DMS79 treated with DMSO at 0.1 percent for 48 hours (cell line): ENCODE measurements around the gene CHD9NB.
A peak's percentile ranks its signal among the peaks of the same experiment; 100 is the strongest.

Source experiments
- DNase-seq: peaks from one replicate; lab custom pipeline; 2025; lab: John Stamatoyannopoulos, UW

CHD9NB gene

DNA sequence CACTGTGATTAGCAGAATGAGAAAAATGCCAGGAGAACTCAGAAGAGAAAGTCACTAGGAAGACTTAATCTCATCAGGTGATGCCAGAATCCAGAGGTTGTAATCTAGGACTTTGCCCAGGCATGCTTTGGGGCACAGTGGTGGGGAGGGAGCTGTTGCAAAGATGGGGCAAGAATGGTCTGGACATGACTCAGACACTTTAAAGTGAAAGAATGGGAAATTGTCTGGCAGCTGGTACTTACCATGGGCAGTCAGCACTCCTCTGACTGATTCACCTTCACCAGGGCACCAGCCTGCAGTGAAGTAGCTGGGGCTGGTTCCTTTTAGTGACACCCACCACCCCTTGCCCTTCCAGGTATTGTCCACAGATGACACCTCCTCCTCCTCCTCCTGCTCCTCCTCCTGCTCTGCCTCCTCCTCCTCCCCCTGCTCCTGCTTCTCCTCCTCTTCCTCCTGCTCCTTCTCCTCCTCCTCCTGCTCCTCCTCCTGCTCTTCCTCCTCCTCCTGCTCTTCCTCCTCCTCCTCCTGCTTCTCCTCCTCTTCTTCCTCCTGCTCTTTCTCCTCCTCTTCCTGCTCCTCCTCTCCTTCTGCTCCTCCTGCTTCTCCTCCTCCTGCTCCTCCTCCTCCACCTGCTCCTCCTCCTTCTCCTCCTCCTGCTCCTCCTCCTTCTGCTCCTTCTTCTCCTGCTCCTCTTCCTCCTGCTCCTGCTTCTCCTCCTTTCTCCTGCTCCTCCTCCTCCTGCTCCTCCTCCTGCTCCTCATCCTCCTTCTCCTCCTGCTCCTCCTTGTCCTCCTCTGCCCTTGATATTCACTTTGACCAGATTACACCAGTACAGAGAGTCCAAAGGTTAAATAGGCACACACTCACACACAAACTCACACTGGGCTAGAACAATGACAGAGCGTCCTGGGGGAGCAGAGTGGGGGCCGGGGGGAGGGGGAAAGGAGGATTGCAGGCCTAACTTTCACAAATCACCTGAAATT lies at the start of gene CHD9NB:
Gene CHD9NB, minus strand, starts transcription at position 379 of the 983 bp plus-strand sequence. CDS start 8,739 bp downstream, outside the sequence.
- peak; percentile 16 for DNase-seq

DNA sequence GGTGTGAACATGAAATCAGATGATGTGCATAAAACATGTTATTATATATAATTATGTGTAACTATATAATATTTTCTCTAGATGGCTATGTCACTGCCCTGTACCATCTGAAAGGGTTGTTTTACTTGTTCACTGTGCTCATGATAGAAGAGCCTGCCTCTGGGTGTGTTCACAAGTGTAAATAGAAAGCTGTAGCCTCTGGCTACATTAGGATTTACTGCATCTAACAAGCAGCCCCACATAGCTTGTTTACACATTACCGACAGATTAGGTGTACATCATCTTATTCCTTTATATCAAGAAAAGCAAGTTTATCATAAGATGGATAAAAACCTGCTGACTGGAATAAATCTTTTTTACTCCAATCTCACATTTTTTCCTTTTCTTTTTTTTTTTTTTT lies 48.2 kb upstream of the CHD9NB start:
- DNase-seq, result no peak

DNA sequence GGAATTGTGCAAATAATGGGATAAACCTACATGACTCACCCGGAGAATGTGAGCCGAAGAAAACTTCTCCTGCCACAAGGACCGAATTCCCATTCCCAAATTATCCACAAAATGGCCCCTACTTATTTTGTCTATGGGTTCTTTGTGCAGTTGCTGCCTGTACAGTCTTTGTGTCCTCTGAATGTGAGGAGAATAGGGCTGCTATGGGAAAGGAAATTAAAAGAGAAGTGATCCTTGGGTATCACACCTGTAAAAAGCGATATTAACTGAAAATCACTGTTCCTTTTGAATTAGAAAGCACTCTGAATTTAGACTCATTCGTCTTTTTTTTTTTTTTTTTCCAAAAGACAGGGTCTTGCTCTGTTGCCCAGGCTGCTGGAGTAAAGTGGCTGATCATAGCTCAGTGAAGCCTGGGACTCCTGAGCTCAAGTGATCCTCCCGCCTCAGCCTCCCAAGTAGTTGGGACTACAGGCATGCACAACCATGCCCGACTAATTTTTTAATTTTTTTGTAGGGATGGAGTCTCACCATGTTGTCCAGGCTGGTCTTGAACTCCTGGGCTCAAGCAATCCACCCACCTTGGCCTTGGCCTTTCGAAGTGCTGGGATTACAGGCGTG lies 47.5 kb upstream of the CHD9NB start:
- DNase-seq, result no peak

DNA sequence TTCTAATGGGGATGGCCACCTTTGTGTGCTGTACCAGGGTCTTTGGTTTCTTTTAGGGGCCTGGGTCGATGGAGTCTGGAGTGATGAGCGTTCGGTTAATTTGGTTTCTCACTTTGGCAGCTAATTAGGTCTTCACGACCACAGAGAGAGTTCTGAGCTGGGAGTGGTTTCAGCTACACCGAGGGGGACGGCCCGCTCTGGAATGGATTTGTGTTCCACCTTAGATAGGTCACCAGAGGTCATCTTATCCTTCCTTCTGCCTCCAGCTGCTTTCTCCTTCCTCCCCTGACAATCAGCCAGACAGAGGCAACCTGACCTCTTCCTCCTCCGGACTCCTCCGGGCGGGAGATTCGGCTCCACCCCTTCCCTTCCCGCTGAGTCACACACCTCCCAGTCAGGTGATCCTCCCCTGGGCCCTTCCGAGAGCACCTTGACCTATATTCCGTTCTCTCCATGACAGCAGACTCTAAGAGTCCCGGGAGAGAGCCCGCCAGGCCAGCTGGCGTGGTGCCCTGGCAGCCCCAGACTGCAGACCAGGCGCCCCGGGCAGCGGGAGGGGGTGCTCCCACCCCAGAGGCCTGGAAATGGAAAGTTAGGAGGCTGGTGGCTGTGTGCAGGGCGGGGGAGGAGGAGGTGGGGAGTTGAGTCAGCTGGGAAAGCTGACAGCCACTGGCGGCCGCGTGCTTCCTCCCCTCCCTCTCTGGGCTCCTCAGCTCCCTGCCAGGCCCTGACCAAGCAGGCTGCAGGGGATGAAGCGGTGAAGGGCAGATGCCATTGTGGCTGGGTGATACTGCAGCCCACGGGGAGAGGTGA lies 46.8 kb upstream of the CHD9NB start:
- DNase-seq, result peak; percentile 88

DNA sequence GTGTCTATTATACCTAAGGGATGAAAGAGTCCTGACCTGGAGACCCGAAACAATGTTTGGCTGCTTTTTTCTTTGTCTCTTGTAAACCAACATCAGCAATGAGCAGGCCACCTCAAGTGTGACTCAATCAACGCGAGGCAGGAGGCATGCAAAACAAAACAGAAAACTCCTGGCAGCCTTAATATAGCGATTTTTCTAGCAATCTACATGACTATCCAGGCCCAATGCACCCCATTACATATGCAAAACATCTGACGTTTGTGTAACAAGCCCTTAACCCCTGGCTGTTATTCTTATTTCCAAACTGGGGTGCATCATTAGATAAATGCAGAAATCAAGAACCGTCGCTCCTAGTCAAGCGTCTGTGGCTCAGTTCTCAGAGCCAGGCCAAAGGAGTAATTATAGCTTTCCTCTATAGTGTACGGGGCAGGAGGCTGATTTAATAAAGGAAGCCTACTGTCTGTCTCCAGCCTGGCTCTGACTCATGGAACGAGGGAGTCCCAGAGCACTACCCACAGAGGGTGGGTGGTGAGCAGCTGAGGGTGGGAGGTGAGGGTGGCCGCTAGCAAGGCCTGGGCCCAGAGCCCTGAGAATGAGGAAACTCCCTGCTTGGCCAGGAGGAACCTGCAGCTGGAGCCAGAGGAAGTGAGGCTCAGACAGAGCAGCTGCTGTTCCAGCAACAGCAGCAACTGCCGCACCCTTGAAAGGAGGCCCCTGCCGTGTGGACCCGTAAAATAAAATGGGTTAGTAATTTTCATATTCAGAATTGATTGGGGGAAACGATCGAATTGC lies 46.0 kb upstream of the CHD9NB start:
- peak; percentile 49 for DNase-seq

DNA sequence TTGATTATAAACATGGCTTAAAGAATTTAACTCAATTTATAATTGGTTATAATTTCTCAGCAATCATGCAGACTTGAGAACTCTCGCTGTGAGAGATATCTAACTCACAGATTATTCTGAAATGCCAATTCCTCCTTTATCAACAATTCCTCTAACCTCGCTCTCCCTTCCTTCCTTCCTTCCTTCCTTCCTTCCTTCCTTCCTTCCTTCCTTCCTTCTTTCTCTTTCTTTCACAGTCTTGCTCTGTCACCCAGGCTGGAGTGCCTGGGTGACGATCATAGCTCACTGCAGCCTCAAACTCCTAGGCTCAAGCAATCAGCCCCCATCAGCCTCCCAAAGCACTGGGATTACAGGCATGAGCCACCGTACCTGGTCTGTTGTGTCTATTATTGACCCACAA lies 44.5 kb upstream of the CHD9NB start:
- no peak for DNase-seq

DNA sequence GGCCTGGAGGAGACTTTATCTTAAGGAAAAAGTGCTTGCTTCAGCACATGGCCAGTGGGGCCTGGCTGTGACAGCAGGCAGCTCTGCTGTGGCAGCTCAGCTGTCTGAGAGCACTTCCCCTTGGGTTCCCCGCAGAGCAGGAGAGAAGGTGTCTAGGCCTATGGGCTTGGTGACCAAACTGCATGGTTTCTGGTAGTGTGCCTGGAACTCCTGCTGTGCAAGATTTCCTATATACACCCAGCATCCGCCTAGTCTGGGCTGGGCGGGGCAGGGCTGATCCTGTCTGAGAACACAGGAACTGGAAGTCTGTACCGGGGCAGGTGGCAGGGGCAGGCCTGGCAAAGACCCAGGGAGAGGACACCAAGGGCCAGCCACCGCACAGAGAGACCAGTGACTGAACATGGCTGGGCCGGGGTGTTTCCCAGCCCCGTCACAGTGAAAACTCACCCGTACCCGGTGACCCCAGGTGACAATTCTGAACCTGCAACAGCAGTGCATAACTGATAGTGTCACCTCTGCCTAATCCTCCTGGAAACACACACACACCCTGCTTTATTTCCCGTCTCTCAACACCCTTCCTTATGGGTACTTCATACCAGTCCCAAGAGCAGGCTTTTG lies 41.4 kb upstream of the CHD9NB start:
- peak; percentile 16 for DNase-seq

DNA sequence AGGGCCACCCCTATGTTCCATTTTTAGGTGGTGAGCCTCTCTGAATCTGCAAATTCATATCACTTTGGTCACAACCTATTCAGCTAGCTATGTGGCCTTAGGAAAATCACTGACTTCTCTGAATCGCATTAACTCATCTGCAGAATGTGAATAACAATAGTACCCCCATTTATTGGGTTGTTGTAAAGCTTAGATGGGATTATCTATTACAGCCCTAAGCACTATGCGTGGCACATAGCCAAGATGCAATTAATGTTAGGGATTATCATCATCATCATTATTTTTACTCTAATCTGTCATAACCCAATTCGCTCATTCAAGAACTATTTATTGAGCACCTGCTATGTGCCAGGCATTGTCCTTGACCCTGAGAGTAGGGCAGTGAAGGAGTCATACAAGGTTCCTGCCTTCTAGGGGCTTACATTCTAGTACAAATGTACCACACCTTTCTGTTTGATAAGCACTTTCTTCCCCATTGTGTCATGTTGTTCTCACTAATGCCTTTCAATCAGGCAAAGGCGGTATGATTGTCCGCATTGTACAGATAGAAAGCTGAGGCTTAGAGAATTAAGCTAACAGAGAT lies 40.6 kb upstream of the CHD9NB start:
- no peak for DNase-seq

DNA sequence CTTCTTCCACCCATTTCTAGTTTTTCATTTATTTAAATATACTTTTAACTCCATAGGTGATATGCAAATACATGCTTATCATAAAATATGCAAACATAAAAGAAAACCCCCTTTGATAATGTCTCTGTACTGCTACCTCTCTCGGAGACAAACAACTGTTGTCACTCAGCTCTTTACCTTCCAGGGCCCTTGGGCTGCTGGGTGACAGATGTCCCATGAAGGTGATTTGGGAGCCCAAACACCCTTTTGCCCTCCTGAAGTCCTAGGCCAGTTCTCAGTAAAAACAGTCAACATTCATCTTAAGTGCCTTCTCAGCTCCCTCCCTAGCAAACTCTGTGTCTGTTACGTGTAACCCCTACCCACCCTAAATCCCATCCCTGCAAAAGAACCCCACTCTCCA lies 39.6 kb upstream of the CHD9NB start:
- DNase-seq, result no peak

DNA sequence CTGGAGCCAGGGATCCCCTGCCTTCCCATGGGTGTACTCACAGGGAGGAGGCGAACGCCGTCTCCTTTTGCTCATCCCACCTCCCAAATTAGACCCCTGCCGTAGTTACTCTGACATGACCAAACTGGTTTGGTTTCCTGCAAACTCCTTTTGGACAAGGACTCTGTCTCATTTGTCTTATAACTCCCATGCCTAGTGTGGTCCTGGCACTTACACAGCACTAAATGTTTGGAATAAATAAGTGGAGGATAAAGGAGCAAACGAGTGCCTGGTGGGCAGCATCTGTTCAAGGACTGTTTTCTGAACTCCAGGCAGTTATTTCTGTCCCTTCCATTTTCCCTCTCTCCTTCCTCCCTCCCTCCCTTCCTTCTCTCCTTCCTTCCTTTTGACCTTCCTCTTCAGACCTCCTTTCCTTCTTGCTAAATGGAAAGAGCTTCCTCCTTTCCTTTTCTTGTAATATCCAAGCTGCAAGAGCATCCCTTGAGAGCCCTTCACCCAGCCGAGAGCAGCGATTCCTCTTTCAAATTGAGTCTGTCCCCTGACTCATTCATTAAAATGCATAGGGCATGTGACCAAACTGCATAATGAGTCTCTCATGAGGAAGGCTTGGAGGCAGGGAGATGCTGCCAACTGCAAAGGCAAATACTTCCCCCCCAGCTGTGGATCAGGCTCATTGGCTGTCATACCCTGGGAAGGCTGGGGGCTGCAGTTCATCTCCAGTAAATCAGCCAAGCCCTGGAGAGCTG lies 38.9 kb upstream of the CHD9NB start:
- peak; percentile 79 for DNase-seq

DNA sequence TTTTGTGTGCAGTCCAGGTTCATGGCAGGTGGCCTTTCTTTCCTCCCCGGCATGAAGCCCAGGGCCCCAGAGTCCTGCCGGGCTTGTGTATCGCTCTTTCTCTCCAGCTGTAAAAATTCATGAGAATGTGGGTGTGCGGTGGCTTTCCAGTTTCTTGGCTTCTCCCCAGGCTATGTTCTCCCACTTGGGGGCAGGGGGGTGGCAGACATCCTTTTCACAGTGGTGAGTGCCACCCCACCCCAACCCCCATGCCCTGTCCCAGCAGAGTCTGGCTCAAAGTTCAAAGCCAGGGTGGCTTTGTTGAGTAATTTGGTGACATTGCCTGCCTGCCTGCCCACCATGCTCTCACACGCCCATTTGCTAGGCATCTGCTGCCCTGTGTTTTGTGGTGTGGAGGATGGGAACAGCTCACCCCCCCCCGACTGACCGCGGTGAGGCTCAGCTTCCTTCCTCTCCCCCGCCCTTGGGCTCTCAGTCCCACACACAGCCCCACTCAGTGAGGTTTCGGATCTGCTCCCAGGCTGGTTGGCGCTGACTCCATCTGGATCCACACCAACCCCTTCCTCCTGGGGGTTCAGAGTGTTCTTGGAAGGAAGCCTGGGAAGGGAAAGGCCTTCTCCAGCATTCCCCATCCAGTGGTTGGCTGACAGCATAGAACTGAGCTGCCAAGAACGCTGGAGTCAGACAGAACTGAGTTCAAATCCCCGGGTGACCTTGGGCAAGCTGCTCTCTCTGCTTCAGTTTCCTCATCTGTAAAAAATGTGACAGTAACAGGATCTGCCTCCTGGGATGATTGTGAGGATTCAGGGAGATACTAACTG lies 38.1 kb upstream of the CHD9NB start:
- DNase-seq, result no peak

DNA sequence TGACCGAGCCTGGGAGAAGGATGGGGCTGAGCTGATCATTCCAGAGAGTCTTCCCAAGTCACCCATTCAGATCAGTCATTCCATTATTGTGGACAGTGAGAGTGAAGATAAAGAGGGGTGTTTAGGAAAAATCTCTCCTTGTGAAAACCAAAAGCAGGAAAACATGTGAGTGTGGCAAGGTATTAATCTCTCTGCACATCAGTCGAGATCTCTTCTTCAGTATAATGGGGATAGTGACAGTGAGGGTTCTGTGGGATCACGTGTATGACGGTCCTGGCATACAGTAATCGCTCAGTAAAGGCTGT lies 37.5 kb upstream of the CHD9NB start:
- no peak for DNase-seq

DNA sequence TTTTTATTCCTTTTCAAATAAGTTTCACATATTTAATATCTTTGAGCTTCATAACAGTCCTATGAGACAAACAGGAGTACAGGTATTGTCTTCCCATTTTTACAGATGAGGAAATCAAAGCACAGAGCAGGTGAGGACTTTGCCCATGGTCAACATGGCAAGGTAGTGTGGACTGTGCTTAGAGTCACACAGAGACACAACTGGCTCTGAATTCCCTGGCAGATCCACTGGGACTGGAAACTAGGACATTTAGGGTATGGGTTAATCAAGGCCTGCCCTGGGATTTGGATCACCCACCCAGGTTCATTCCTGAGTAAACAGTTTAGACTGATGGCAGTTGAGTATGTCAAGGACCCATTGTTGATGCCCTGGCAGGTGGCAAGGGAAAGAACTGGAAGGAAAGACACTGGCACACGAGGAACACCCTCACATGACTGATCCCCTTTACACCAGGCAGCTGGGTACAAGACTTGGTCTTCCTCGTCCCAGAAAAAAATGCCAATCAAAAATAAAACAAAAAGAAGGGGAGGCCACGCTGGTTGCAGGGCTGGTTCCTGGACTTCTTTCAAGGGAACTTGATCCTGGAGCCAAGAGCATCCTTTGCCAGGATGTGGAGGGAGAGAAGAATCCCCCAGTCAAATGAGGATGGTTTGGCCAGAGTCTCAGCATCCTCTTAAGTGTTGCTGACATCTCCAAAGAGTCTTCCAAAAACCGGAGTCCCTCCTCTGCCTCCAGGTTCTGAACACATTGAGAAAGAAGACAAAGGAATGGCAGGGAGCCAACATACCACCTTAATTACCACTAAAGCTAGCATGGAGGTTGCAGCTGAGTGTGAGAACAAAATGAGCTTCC lies 37.0 kb upstream of the CHD9NB start:
- peak; percentile 42 for DNase-seq

DNA sequence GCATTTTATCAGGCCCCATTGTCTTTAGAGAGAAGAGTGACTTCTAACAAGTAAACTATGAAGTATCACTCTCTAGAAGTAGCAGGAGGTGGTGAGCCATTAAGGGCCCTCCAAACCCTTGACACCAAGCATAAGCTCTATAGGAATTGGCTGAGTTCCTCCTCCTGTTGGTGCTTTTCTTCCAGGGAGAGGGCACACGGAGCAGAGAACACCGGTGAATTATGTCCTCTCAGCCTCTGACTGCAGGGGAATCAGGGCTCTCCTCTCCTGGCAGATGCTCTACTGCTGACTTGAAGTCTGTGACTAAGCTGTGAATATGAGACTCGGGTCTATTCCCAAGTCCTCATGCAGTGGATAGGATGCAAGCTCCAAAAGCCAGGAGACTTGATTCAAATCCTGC lies 34.4 kb upstream of the CHD9NB start:
- DNase-seq, result peak; percentile 53

DNA sequence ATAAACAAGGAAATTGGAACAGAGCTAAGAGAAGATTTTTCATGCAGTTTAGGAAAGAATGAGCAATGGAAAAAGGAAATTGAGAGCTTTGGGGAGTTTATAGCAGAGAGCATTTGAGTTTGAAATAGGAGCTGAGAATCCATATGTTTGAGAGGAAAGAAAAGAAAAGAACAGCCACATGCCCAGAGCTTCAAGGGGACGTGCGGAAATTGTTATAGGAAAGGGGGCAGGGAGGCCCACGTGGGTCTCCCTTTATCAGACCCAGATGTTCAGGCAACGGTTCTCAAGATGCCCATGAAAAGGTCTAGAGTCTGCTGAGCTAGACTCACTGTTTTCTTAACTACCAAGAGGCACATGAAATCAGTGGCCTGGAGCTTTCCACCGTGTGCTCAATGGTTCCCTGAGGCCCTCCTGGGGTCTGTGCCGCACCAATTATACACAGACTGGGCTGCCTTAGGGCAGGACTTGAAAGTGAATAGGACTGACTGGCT lies 33.3 kb upstream of the CHD9NB start:
- DNase-seq, result no peak

DNA sequence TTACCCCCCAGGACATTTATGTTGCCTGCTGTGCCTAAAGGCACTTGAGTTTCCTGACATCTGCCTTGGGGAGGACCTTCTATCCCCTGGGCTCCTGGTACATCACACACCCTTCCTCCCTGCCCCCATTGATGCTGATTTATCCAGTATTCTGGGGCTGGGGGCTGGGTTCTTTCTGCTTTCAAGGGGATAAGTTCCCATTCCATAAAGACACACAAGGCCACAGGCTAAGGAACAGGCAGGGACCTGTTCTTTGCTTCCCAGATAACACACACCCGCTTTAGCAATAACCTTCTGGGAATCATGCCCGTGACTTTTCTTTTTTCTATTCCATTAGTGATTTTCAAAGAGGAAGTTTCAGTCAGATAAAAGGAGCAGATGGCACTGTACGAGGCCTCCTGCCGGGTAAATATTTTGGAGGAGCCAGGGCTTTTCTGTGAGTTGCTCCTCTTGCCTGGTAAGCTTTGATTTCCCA lies 32.7 kb upstream of the CHD9NB start:
- peak; percentile 42 for DNase-seq

DNA sequence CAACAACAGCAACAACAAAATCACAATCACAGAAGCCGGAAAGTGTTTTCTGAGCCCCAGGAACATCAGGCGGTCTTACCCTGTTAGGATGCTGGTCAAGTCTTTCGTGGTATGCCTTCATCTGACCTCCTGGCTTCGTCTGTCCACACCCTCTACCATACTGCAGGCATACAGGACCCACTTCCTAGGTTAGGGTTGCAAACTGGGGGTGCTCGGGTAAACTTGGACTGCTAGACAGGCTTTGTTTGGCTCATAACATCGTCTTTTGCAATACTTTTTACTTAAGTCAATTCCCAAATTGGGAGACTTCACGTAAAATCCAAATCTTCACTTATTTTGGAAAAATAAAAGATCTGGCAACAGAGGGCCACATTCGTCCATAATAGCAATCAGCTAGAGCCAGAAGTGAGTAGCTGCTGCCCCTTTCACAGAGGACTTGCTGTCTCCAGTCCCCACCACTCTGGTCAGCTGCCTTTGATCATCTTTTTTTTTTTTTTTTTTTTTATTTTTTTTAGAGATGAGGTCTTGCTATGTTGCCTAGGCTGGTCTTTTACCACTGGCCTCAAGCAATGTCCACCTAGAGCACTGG lies 32.1 kb upstream of the CHD9NB start:
- no peak for DNase-seq

DNA sequence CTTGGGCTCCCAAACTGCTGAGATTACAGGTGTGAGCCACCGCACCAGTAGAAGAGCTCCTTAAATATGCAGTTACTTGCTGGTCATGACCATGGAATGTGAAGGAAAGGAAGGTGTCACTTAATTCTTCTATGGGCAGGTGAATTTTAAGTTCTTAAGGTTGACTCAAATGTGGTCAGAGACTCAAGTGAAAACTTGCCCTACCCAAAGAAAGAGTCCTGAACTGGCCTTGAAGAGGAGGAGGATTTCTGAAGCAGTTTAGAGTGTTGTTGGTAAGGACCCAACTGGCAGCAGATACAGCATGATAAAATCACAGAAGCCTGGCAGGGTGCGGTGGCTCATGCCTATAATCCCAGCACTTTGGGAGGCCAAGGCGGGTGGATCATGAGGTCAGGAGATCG lies 31.4 kb upstream of the CHD9NB start:
- DNase-seq, result no peak
